OCI-LY7 (cell line): ENCODE measurements around the gene CGA. TPM values are rescaled to one million over a fixed set of nuclear protein-coding genes. Genes with fewer than 3 reads are reported as not detected.
A peak's percentile ranks its signal among the peaks of the same experiment; 100 is the strongest.

Source experiments
- BruUV-seq: library from RNA; stranded (reverse); fragments of 400-500 nt; replicated peaks from 2 replicates; lab custom pipeline; 2021; lab: Mats Ljungman, UMichigan
- CTCF ChIA-PET: fragments of 300-600 bp; sonication (Branson Sonifier 250); formaldehyde crosslinking; loops from one replicate; lab custom pipeline; 2022; ENCODE audit warnings: antibody characterized with exemption; ENCODE audit not compliant: unreplicated experiment; lab: Charles Lee
- POLR2A ChIA-PET: fragments of 300-600 bp; sonication (Branson Sonifier 250); formaldehyde crosslinking; loops from one replicate; lab custom pipeline; 2022; ENCODE audit warnings: antibody characterized with exemption; lab: Charles Lee
- DNase-seq: peaks from one replicate; pipeline ENCODE4 v3.0.0-alpha.2; 2015; ENCODE audit warnings: low spot score
- H2AFZ ChIP-seq: fragments of 200-600 bp; sonication (generic), shearing (Covaris generic); 2 replicates; pipeline ENCODE4 v1.6.1; 2014; ENCODE audit warnings: mild to moderate bottlenecking, antibody characterized with exemption, low read length, moderate library complexity
- H3K27ac ChIP-seq: fragments of 200-600 bp; sonication (generic); 2 replicates; pipeline ENCODE4 v1.5.1; 2014; ENCODE audit warnings: mixed run types, low read depth, mild to moderate bottlenecking, moderate library complexity, low read length, inconsistent platforms; ENCODE audit not compliant: poor library complexity, severe bottlenecking
- H3K36me3 ChIP-seq: fragments of 200-600 bp; sonication (generic); 2 replicates; pipeline ENCODE4 v1.6.1; 2014; ENCODE audit warnings: mild to moderate bottlenecking, antibody characterized with exemption, low read length, moderate library complexity, mixed read lengths; ENCODE audit not compliant: insufficient read depth
- H3K4me1 ChIP-seq: fragments of 200-600 bp; sonication (generic); 2 replicates; pipeline ENCODE4 v1.5.1; 2014; ENCODE audit warnings: mild to moderate bottlenecking, low read length; ENCODE audit not compliant: insufficient read depth, poor library complexity, severe bottlenecking
- H3K4me2 ChIP-seq: fragments of 200-600 bp; sonication (generic); 2 replicates; pipeline ENCODE4 v1.6.1; 2014; ENCODE audit warnings: mild to moderate bottlenecking, low read length
- H3K4me3 ChIP-seq: fragments of 200-600 bp; sonication (generic); 2 replicates; pipeline ENCODE4 v1.5.1; 2014; ENCODE audit warnings: mild to moderate bottlenecking, low read depth, low read length; ENCODE audit not compliant: poor library complexity, severe bottlenecking
- H3K79me2 ChIP-seq: fragments of 200-600 bp; sonication (generic); 2 replicates; pipeline ENCODE4 v1.6.1; 2016; ENCODE audit warnings: low read depth, mild to moderate bottlenecking, low read length, moderate library complexity, mixed read lengths; ENCODE audit not compliant: insufficient read depth
- H3K9me2 ChIP-seq: fragments of 200-600 bp; sonication (generic); 2 replicates; pipeline ENCODE4 v1.6.1; 2016; ENCODE audit warnings: mild to moderate bottlenecking, low read length, mixed read lengths; ENCODE audit not compliant: insufficient read depth
- H3K9me3 ChIP-seq: fragments of 200-600 bp; sonication (generic); 2 replicates; pipeline ENCODE4 v1.6.1; 2014; ENCODE audit warnings: mild to moderate bottlenecking, mixed run types, low read length, mixed read lengths
- H4K20me1 ChIP-seq: fragments of 200-600 bp; sonication (generic); 2 replicates; pipeline ENCODE4 v1.6.1; 2014; ENCODE audit warnings: mild to moderate bottlenecking, antibody characterized with exemption, low read length, moderate library complexity, mixed read lengths; ENCODE audit not compliant: insufficient read depth
- CTCF ChIP-seq: fragments of 200-600 bp; sonication (generic); conservative IDR thresholded peaks from 2 replicates; pipeline ENCODE4 v1.5.1; 2014; ENCODE audit warnings: mild to moderate bottlenecking, antibody characterized with exemption, low read length, moderate library complexity, mixed read lengths
- EZH2phosphoT487 ChIP-seq: fragments of 200-600 bp; sonication (generic); IDR thresholded peaks from 2 replicates; pipeline ENCODE4 v1.6.1; 2018; ENCODE audit warnings: low read depth, borderline replicate concordance, mild to moderate bottlenecking, mixed run types, antibody characterized with exemption, low read length, moderate library complexity, mixed read lengths
- intact Hi-C: fragments of 100-400 bp; cut with micrococcal nuclease; formaldehyde crosslinking; loops from one replicate; pipeline ENCODE4 v1.10.0; 2022; ENCODE audit not compliant: unreplicated experiment
- total RNA-seq, 2 experiments: library from RNA; depleted of rRNA in 1 of 2; stranded (reverse); fragments of >200 nt in 1 of 2; shearing (Covaris generic) in 1 of 2; gene quantifications; 2 replicates each; pipeline ENCODE4 v1.2.3, GENCODE V29; 2014 to 2022

CGA gene
- total RNA-seq, 2 experiments from 2014 or later: not detected

DNA sequence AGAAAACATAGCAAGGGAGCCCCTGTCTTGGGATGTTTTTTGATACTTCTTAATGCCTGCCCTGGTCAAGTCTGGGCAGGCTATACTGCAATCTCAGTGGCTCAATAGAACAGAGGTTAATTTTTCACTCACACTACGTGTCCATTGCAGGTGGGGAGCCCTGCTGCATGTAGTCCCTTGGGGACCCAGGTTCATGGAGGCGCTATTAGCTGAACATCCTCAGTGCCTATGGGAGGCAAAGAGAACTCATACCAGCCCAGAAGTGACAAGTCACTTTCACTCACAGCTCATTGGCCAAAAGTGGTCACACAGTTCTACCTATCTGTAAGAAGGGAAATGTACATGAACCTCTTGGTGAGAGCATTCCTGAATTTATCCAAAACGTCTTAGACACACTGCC, 23.2 kb downstream of the CGA start:
- no TSS peak for BruUV-seq
- no peak overlapping the region for H3K4me2 ChIP-seq
- no peak for TF ChIP-seq EZH2phosphoT487
- TF ChIP-seq CTCF: no peak
- peak; percentile 4 for DNase-seq
- H3K9me3 ChIP-seq: no peaks in the 10 kb centered on the region
- intact Hi-C loops: no loop called here
- ChIA-PET POLR2A (interaction anchor here (0.5 kb wide), 1 partner anchor 452 kb away, joined by 3 read pairs; no protein-coding TSS in a partner anchor), CTCF (interaction anchor here (0.6 kb wide), 1 partner anchor 519 kb away, joined by 4 read pairs; no protein-coding TSS in a partner anchor)
- H3K4me3 ChIP-seq: no peak overlapping the region
- no peaks in the 10 kb centered on the region for H4K20me1 ChIP-seq
- H3K36me3 ChIP-seq: no peaks in the 10 kb centered on the region
- peaks cover 5% of the 10 kb centered on the region for H3K4me1 ChIP-seq
- H3K79me2 ChIP-seq: no peaks in the 10 kb centered on the region
- no peaks in the 10 kb centered on the region for H3K9me2 ChIP-seq
- no peak overlapping the region for H2AFZ ChIP-seq
- H3K27ac ChIP-seq: no peak overlapping the region

GRCh38 chr6:87070741-87071140, 24.2 kb downstream of the CGA start:
- TF ChIP-seq EZH2phosphoT487 (no peak), CTCF (no peak)
- CTCF ChIA-PET: no interaction called here
- H3K4me3 ChIP-seq: no peak overlapping the region
- BruUV-seq: no TSS peak
- no peak for DNase-seq
- no peaks in the 10 kb centered on the region for H3K9me2 ChIP-seq
- H3K4me2 ChIP-seq: no peak overlapping the region
- H2AFZ ChIP-seq: no peak overlapping the region
- no peak overlapping the region for H3K27ac ChIP-seq
- H3K9me3 ChIP-seq: no peaks in the 10 kb centered on the region
- POLR2A ChIA-PET: interaction anchor here (0.6 kb wide), 1 partner anchor 586 kb away, joined by 3 read pairs; no protein-coding TSS in a partner anchor
- H4K20me1 ChIP-seq: no peaks in the 10 kb centered on the region
- H3K36me3 ChIP-seq: no peaks in the 10 kb centered on the region
- no peaks in the 10 kb centered on the region for H3K79me2 ChIP-seq
- H3K4me1 ChIP-seq: peaks cover 6% of the 10 kb centered on the region
- intact Hi-C loops: no loop called here

DNA sequence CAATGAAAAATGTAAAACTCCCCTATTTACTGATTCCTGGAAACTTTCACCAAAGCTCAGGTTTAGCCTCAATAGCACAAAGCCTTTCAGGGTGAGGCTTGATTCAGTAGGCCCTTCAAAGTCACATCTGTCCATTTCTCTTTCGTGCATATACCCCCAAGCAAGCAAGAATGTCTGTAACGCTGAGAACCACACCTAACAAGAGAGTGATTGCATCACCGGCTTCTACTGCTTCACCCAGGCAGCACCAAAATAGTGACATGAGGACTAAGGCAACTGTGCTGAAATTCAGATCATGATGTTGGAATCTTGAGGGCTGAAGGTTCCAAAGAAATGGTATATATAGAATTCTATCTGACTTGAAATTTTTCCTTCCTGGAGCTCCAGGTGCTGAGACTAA, 26.1 kb downstream of the CGA start:
- intact Hi-C loops: no loop called here
- POLR2A ChIA-PET: interaction anchor here (0.6 kb wide), 1 partner anchor 28 kb away, joined by 3 read pairs; no protein-coding TSS in a partner anchor

More for the DNA sequence above, 26.1 kb downstream of the CGA start:
- H2AFZ ChIP-seq: no peak overlapping the region; the same call in 1 of the 2 replicates
- H3K9me3 ChIP-seq: no peaks in the 10 kb centered on the region
- H3K79me2 ChIP-seq: no peaks in the 10 kb centered on the region
- H3K4me3 ChIP-seq: no peak overlapping the region
- no peak overlapping the region for H3K4me2 ChIP-seq
- BruUV-seq: no TSS peak
- no peaks in the 10 kb centered on the region for H3K36me3 ChIP-seq
- CTCF ChIA-PET: no interaction called here
- peaks cover 6% of the 10 kb centered on the region for H3K4me1 ChIP-seq
- no peaks in the 10 kb centered on the region for H4K20me1 ChIP-seq
- no peak overlapping the region for H3K27ac ChIP-seq
- no peaks in the 10 kb centered on the region for H3K9me2 ChIP-seq
- DNase-seq: no peak
- TF ChIP-seq CTCF (no peak), EZH2phosphoT487 (no peak)
